Fibroblast of the aortic adventitia (primary cell): Measurements from ENCODE around the gene CSRP2. TPM values are rescaled to one million over a fixed set of nuclear protein-coding genes. Genes with fewer than 3 reads are reported as not detected.
A peak's percentile ranks its signal among the peaks of the same experiment; 100 is the strongest.

Experiments used
- DNase-seq: peaks from one replicate; pipeline ENCODE4 v3.0.0-alpha.2; 2010; ENCODE audit warnings: low read depth
- H3K4me3 ChIP-seq: 2 replicates; pipeline ENCODE4 v1.5.1; 2011; ENCODE audit warnings: low read depth, mild to moderate bottlenecking, control low read depth, low read length, moderate library complexity
- total RNA-seq: library from RNA; depleted of rRNA; stranded (reverse); fragments of >200 nt; gene quantifications from 2 replicates; pipeline ENCODE4 v1.2.3, GENCODE V29; 2012; ENCODE audit warnings: low replicate concordance
- TF ChIP-seq, protein P1 (sequence below): IDR thresholded peaks from 2 replicates; pipeline ENCODE4 v1.5.1; 2011; ENCODE audit warnings: mild to moderate bottlenecking, low read length, control low read depth, inconsistent platforms; ENCODE audit not compliant: insufficient read depth

Gene CSRP2
- total RNA-seq, 1 donor, result 6.1 TPM

DNA sequence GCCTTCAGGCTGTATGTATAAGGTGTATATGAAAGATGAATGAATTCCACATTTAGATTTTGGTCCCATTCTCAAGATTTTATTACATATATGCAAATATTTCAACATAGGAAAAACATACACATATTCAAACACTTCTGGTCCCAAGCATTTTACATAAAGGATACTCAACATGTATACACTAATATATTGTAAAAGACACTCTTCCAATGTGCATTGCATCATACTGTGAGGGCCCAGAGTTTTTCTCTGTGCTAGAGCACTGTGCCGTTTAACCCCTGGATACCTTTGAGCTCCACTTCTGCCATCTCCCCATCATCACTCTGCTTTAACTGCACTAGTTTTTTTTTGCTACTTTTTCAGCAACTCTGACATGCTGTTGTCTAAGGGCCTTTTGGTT lies 66.8 kb downstream of the CSRP2 start:
- no peak for DNase-seq
- H3K4me3 ChIP-seq, result no peak overlapping the region
- TF ChIP-seq, protein P1, sequence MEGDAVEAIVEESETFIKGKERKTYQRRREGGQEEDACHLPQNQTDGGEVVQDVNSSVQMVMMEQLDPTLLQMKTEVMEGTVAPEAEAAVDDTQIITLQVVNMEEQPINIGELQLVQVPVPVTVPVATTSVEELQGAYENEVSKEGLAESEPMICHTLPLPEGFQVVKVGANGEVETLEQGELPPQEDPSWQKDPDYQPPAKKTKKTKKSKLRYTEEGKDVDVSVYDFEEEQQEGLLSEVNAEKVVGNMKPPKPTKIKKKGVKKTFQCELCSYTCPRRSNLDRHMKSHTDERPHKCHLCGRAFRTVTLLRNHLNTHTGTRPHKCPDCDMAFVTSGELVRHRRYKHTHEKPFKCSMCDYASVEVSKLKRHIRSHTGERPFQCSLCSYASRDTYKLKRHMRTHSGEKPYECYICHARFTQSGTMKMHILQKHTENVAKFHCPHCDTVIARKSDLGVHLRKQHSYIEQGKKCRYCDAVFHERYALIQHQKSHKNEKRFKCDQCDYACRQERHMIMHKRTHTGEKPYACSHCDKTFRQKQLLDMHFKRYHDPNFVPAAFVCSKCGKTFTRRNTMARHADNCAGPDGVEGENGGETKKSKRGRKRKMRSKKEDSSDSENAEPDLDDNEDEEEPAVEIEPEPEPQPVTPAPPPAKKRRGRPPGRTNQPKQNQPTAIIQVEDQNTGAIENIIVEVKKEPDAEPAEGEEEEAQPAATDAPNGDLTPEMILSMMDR, result no peak

DNA sequence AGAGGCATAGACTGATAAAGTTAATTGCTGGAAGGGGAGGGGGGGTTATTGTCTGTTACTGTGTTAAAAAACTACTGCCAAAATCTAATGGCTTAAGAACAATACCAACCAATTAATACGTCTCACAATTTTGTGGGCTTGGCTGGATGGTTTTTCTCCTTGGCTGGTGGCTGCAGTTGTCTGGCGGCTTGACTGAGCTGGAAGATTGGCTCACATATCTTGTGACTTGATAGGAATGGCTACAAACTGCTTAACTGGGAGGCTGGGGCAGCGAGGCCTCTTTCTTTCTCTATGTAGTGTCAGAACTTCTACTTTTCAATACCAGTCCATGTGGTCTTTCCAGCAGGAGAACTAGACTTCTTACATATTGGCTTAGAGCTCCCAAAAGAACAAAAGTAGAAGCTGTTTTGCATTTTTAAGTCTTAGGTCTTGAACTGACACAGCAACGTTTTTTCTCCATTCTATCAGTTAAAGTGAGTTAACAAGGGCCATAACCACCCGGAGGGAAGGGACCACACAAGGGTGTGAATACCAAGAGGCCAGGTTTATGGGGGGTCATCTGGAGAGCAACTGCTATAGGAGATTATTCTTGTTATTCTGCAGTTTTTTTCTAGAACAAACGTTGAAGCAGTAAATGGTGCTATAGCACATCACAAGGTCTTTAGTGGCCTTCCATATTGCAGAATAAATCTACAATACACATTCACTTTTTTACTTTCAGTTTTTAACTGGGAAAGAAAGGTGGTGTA lies 68.0 kb downstream of the CSRP2 start:
- H3K4me3 ChIP-seq, result no peak overlapping the region
- TF ChIP-seq, protein P1, result no peak
- peak; percentile 12 for DNase-seq

Other genes starting within 250 kb of the CSRP2 start
- gene ZDHHC17, start 114.9 kb downstream of the CSRP2 start, total RNA-seq, result 33.3 and 34.3 TPM in 2 replicates
- gene E2F7, start 186.6 kb upstream of the CSRP2 start, total RNA-seq, result 2.3 and 23.4 TPM in 2 replicates